ENCODE measurements around the gene VOPP1. TPM values are rescaled to one million over a fixed set of nuclear protein-coding genes. Genes with fewer than 3 reads are reported as not detected.

The VOPP1 gene
- total and polyA plus RNA-seq, 10 of the 15 experiments (the other 5 are each of a cell fraction or from before 2014, with no cell fraction given), result 32.8 to 206 (median 129) TPM

DNA sequence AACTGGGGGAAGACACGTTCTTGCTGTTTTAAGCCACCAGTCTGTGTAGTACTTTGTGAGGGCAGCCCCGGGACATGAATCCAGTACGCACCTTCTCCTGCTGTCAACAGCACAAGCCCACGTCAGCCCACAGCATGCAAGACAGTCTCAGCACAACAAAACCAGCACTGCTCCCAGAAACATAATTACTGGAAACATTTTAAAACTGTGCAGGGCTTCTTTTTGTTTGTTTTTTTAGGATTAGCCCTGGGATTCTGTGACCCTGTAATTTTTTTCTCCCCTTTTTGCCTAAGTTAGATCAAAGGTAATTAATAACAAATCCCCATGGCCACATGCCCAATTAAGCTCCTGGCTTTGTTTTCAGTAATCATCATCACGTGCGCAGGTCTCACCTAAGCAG lies 87.5 kb downstream of the VOPP1 start (continued):
- TF ChIP-seq, protein P1, sequence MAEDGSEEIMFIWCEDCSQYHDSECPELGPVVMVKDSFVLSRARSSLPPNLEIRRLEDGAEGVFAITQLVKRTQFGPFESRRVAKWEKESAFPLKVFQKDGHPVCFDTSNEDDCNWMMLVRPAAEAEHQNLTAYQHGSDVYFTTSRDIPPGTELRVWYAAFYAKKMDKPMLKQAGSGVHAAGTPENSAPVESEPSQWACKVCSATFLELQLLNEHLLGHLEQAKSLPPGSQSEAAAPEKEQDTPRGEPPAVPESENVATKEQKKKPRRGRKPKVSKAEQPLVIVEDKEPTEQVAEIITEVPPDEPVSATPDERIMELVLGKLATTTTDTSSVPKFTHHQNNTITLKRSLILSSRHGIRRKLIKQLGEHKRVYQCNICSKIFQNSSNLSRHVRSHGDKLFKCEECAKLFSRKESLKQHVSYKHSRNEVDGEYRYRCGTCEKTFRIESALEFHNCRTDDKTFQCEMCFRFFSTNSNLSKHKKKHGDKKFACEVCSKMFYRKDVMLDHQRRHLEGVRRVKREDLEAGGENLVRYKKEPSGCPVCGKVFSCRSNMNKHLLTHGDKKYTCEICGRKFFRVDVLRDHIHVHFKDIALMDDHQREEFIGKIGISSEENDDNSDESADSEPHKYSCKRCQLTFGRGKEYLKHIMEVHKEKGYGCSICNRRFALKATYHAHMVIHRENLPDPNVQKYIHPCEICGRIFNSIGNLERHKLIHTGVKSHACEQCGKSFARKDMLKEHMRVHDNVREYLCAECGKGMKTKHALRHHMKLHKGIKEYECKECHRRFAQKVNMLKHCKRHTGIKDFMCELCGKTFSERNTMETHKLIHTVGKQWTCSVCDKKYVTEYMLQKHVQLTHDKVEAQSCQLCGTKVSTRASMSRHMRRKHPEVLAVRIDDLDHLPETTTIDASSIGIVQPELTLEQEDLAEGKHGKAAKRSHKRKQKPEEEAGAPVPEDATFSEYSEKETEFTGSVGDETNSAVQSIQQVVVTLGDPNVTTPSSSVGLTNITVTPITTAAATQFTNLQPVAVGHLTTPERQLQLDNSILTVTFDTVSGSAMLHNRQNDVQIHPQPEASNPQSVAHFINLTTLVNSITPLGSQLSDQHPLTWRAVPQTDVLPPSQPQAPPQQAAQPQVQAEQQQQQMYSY (CRISPR knock-in tag; IDR thresholded peaks at IDR 0.05), result no peak
- TF ChIP-seq IKZF2 (IDR thresholded peaks at IDR 0.05), result no peak
- no peak for TF ChIP-seq BRCA1 (IDR thresholded peaks at IDR 0.05; ENCODE audit: low read depth, low read length)
- TF ChIP-seq IRF4 (IDR thresholded peaks at IDR 0.05; ENCODE audit: low read depth, low read length), result no peak
- TF ChIP-seq KLF5 (IDR thresholded peaks at IDR 0.05; ENCODE audit: partially characterized antibody), result no peak
- TF ChIP-seq GABPA (IDR thresholded peaks at IDR 0.05; ENCODE audit: low read depth), result no peak
- TF ChIP-seq, protein P2, sequence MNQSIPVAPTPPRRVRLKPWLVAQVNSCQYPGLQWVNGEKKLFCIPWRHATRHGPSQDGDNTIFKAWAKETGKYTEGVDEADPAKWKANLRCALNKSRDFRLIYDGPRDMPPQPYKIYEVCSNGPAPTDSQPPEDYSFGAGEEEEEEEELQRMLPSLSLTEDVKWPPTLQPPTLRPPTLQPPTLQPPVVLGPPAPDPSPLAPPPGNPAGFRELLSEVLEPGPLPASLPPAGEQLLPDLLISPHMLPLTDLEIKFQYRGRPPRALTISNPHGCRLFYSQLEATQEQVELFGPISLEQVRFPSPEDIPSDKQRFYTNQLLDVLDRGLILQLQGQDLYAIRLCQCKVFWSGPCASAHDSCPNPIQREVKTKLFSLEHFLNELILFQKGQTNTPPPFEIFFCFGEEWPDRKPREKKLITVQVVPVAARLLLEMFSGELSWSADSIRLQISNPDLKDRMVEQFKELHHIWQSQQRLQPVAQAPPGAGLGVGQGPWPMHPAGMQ (IDR thresholded peaks at IDR 0.05; ENCODE audit: borderline replicate concordance), result no peak
- TF ChIP-seq HDAC6 (IDR thresholded peaks at IDR 0.05; ENCODE audit: unreplicated experiment), result no peak
- no peak for TF ChIP-seq RUNX3 (IDR thresholded peaks at IDR 0.05; ENCODE audit: low read length)
- TF ChIP-seq ZZZ3 (IDR thresholded peaks at IDR 0.05; ENCODE audit: control insufficient read depth, insufficient read length, low read depth), result no peak
- TF ChIP-seq BCL11A (IDR thresholded peaks at IDR 0.05; ENCODE audit: low read depth, low read length), result no peak
- no peak for TF ChIP-seq E4F1 (IDR thresholded peaks at IDR 0.05; ENCODE audit: borderline replicate concordance, partially characterized antibody)
- no peak for TF ChIP-seq ESRRA (IDR thresholded peaks at IDR 0.05; ENCODE audit: low read length)
- TF ChIP-seq NR2C1 (IDR thresholded peaks at IDR 0.05), result no peak
